ENCODE results near the gene SLC35F4. TPM values are rescaled to one million over a fixed set of nuclear protein-coding genes. Genes with fewer than 3 reads are reported as not detected.

Gene SLC35F4
- total and polyA plus RNA-seq, 2 of the 4 experiments (the other 2 are of a cell fraction), result not detected

DNA sequence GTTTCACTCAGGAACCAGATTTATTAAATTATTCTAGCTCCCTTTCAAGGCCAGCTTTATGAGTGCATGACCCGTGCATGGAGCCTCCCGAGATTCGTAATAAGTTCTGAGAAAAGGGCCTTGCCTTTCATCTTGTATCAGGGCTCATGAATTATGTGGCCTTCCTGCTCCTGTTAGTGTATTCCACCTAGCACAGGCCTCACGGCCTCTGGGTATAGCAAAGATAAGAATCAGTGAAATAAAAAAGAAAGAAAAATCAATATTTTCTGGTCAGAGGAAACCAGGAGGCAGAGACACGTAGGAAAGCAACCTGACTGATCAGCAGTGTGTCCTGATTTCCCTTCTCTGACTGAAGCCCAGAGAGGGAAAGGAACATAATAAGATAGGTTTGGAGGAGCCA lies 111.4 kb downstream of the SLC35F4 start:
- no peak overlapping the region for H2BK120ac ChIP-seq (ENCODE audit: low read depth, low read length)
- H3K27me3 ChIP-seq (ENCODE audit: control insufficient read depth, insufficient read depth, low read length), result no peaks in the 10 kb centered on the region
- TF ChIP-seq, protein P1, sequence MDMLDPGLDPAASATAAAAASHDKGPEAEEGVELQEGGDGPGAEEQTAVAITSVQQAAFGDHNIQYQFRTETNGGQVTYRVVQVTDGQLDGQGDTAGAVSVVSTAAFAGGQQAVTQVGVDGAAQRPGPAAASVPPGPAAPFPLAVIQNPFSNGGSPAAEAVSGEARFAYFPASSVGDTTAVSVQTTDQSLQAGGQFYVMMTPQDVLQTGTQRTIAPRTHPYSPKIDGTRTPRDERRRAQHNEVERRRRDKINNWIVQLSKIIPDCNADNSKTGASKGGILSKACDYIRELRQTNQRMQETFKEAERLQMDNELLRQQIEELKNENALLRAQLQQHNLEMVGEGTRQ (IDR thresholded peaks at IDR 0.05; ENCODE audit: low read depth, low read length), result no peak
- H4K20me1 ChIP-seq (ENCODE audit: insufficient read depth, low read length), result no peaks in the 10 kb centered on the region
- no peak overlapping the region for H2BK5ac ChIP-seq (ENCODE audit: low read depth, low read length, poor library complexity, severe bottlenecking)
- H3K56ac ChIP-seq (ENCODE audit: extremely low read depth, insufficient read depth, low read length), result no peak overlapping the region
- H4K8ac ChIP-seq (ENCODE audit: low read depth in 2 of 2, low read length in 2 of 2), result no peak overlapping the region
- ChIA-PET POLR2A (ENCODE audit: unreplicated experiment) (no interaction called here), CTCF (no interaction called here)
- H3K4me1 ChIP-seq (ENCODE audit: control insufficient read depth, insufficient read depth, low read length), result no peaks in the 10 kb centered on the region
- no peak overlapping the region for H2AFZ ChIP-seq (replicated peaks; ENCODE audit: low read length, poor library complexity)
- dilution Hi-C loops (cut with HindIII; ENCODE audit: low sequenced_read_pairs, unreplicated experiment), result no loop called here
- ATAC-seq (ENCODE audit: low read depth) (no peak), DNase-seq (no peak)
- BruUV-seq (replicated peaks), result no TSS peak
- H3K23ac ChIP-seq (ENCODE audit: low read depth, low read length), result no peak overlapping the region
- H2AK9ac ChIP-seq (replicated peaks; ENCODE audit: low read depth, low read length, poor library complexity), result no peak overlapping the region
- no CpG with 5 or more reads among the region's 5 CpGs for WGBS, 2 experiments (ENCODE audit: extremely low coverage in 2 of 2, insufficient read length in 1 of 2)
- H2AK5ac ChIP-seq (ENCODE audit: low read depth, low read length), result no peak overlapping the region
- intact Hi-C loops (cut with micrococcal nuclease), result no loop called here
- no peak overlapping the region for H2BK20ac ChIP-seq (ENCODE audit: low read depth, low read length)
- H3K4me2 ChIP-seq (ENCODE audit: low read depth, low read length), result no peak overlapping the region
- no peaks in the 10 kb centered on the region for H3K79me1 ChIP-seq (ENCODE audit: low read depth in 1 of 2, low read length in 2 of 2)
- no peak overlapping the region for H4K5ac ChIP-seq (ENCODE audit: low read depth, low read length)
- H3K9me1 ChIP-seq (ENCODE audit: insufficient read depth, low read length), result no peaks in the 10 kb centered on the region
- H3K36me3 ChIP-seq (ENCODE audit: control insufficient read depth, insufficient read depth, low read length), result no peaks in the 10 kb centered on the region
- in situ Hi-C loops (cut with MboI; ENCODE audit: low sequenced_read_pairs), result no loop called here
- H3K27ac ChIP-seq (ENCODE audit: insufficient read depth, low read length), result no peak overlapping the region
- H2BK15ac ChIP-seq (ENCODE audit: low read depth, low read length), result no peak overlapping the region
- H3K4me3 ChIP-seq (ENCODE audit: insufficient read depth, low read depth, low read length), result no peak overlapping the region
- H3K18ac ChIP-seq (ENCODE audit: low read depth, low read length), result no peak overlapping the region
- H3K4ac ChIP-seq (ENCODE audit: low read depth, low read length), result no peak overlapping the region
- H4K91ac ChIP-seq (ENCODE audit: insufficient read depth, low read depth, low read length), result no peak overlapping the region
- no peak overlapping the region for H3K9ac ChIP-seq (ENCODE audit: low read depth, low read length)
- peaks cover 10% of the 10 kb centered on the region; the same call in 1 of the 2 replicates for H3K9me3 ChIP-seq (ENCODE audit: control insufficient read depth, insufficient read depth, low read length)
- no peak overlapping the region for H3K14ac ChIP-seq (replicated peaks; ENCODE audit: low read depth, low read length)
